T-helper 1 cell treated with Interleukin-12 subunit alpha and Interleukin-12 subunit beta and Interleukin-4 antibody, amounts not matched to agents 30 μg/mL and 1 μg/mL, for 36 hours (primary cell): ENCODE measurements around the gene ADGRF4.

Experiments used
- H3K27ac Mint-ChIP-seq: one replicate; pipeline ENCODE4 v1.8.0; 2021; ENCODE audit warnings: mild to moderate bottlenecking, mixed read lengths
- H3K27me3 Mint-ChIP-seq: one replicate; pipeline ENCODE4 v1.8.0; 2021; ENCODE audit warnings: low read depth, mixed read lengths
- H3K36me3 Mint-ChIP-seq: one replicate; pipeline ENCODE4 v1.8.0; 2021; ENCODE audit warnings: low read depth, mixed read lengths
- H3K4me1 Mint-ChIP-seq: one replicate; pipeline ENCODE4 v1.8.0; 2021; ENCODE audit warnings: low read depth, mixed read lengths
- H3K4me3 Mint-ChIP-seq: one replicate; pipeline ENCODE4 v1.8.0; 2021; ENCODE audit warnings: mild to moderate bottlenecking, moderate library complexity, mixed read lengths
- H3K9me3 Mint-ChIP-seq: one replicate; pipeline ENCODE4 v1.8.0; 2021; ENCODE audit warnings: mixed read lengths

ADGRF4 gene

GRCh38 chr6:47709160-47709559, 10.8 kb downstream of the ADGRF4 start:
- Mint-ChIP-seq H3K9me3 (peaks cover 5% of the 10 kb centered on the region), H3K36me3 (no peaks in the 10 kb centered on the region), H3K4me3 (no peak overlapping the region), H3K27ac (no peak overlapping the region), H3K4me1 (no peaks in the 10 kb centered on the region), H3K27me3 (peaks cover 25% of the 10 kb centered on the region)

GRCh38 chr6:47710295-47710694, 11.9 kb downstream of the ADGRF4 start:
- H3K9me3 Mint-ChIP-seq, result peaks cover 5% of the 10 kb centered on the region
- H3K27me3 Mint-ChIP-seq, result peaks cover 25% of the 10 kb centered on the region
- H3K36me3 Mint-ChIP-seq, result no peaks in the 10 kb centered on the region
- H3K4me1 Mint-ChIP-seq, result no peaks in the 10 kb centered on the region
- no peak overlapping the region for H3K4me3 Mint-ChIP-seq
- H3K27ac Mint-ChIP-seq, result no peak overlapping the region

- H3K9me3 Mint-ChIP-seq, result peaks cover 5% of the 10 kb centered on the region
- no peaks in the 10 kb centered on the region for H3K4me1 Mint-ChIP-seq
- H3K27me3 Mint-ChIP-seq, result peaks cover 24% of the 10 kb centered on the region
- no peak overlapping the region for H3K4me3 Mint-ChIP-seq
- no peaks in the 10 kb centered on the region for H3K36me3 Mint-ChIP-seq
- no peak overlapping the region for H3K27ac Mint-ChIP-seq
Measured at GRCh38 chr6:47713200-47713599, 14.8 kb downstream of the ADGRF4 start.

DNA sequence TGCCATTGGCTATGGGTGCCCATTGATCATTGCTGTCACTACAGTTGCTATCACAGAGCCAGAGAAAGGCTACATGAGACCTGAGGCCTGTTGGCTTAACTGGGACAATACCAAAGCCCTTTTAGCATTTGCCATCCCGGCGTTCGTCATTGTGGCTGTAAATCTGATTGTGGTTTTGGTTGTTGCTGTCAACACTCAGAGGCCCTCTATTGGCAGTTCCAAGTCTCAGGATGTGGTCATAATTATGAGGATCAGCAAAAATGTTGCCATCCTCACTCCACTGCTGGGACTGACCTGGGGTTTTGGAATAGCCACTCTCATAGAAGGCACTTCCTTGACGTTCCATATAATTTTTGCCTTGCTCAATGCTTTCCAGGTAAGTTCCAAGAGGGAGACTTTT, 16.4 kb downstream of the ADGRF4 start:
- H3K9me3 Mint-ChIP-seq, result peaks cover 5% of the 10 kb centered on the region
- H3K27me3 Mint-ChIP-seq, result peaks cover 19% of the 10 kb centered on the region
- H3K4me3 Mint-ChIP-seq, result no peak overlapping the region
- H3K27ac Mint-ChIP-seq, result no peak overlapping the region
- H3K36me3 Mint-ChIP-seq, result no peaks in the 10 kb centered on the region
- H3K4me1 Mint-ChIP-seq, result no peaks in the 10 kb centered on the region

GRCh38 chr6:47715782-47716181, 17.4 kb downstream of the ADGRF4 start:
- Mint-ChIP-seq H3K9me3 (peaks cover 5% of the 10 kb centered on the region), H3K27ac (no peak overlapping the region), H3K4me3 (no peak overlapping the region), H3K27me3 (peaks cover 13% of the 10 kb centered on the region), H3K4me1 (no peaks in the 10 kb centered on the region), H3K36me3 (no peaks in the 10 kb centered on the region)

- peaks cover 5% of the 10 kb centered on the region for H3K9me3 Mint-ChIP-seq
- no peaks in the 10 kb centered on the region for H3K4me1 Mint-ChIP-seq
- H3K27ac Mint-ChIP-seq, result no peak overlapping the region
- H3K27me3 Mint-ChIP-seq, result peaks cover 9% of the 10 kb centered on the region
- H3K4me3 Mint-ChIP-seq, result no peak overlapping the region
- H3K36me3 Mint-ChIP-seq, result no peaks in the 10 kb centered on the region
Measured at GRCh38 chr6:47716207-47716606, 17.8 kb downstream of the ADGRF4 start.

GRCh38 chr6:47718571-47718970, 20.2 kb downstream of the ADGRF4 start:
- H3K9me3 Mint-ChIP-seq, result no peaks in the 10 kb centered on the region
- no peak overlapping the region for H3K27ac Mint-ChIP-seq
- no peak overlapping the region for H3K4me3 Mint-ChIP-seq
- H3K4me1 Mint-ChIP-seq, result no peaks in the 10 kb centered on the region
- H3K27me3 Mint-ChIP-seq, result peaks cover 4% of the 10 kb centered on the region
- H3K36me3 Mint-ChIP-seq, result no peaks in the 10 kb centered on the region

DNA sequence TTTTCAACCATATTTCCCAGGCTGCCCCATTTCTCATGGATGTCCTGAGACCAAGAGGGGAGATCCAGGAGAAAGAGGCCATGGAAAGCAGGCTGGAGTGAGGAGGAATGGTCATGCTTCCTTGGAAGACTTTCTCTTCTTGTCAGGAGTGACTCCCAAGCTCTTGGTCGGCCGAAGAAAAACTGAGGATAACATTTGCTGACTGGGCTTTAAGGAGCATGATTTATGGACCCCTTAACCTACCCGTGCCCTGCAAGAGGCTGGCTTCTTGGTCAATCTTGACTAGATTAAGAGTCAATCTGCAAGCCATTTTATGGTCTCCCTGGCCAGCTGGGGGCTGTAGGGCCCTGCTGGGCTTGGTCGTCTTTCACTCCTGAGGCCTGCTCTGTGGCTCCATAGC, 22.8 kb downstream of the ADGRF4 start:
- no peaks in the 10 kb centered on the region for H3K36me3 Mint-ChIP-seq
- H3K4me3 Mint-ChIP-seq, result no peak overlapping the region
- H3K9me3 Mint-ChIP-seq, result no peaks in the 10 kb centered on the region
- no peak overlapping the region for H3K27ac Mint-ChIP-seq
- H3K4me1 Mint-ChIP-seq, result no peaks in the 10 kb centered on the region
- H3K27me3 Mint-ChIP-seq, result peaks cover 4% of the 10 kb centered on the region

- peaks cover 2% of the 10 kb centered on the region for H3K27me3 Mint-ChIP-seq
- H3K27ac Mint-ChIP-seq, result no peak overlapping the region
- no peak overlapping the region for H3K4me3 Mint-ChIP-seq
- no peaks in the 10 kb centered on the region for H3K36me3 Mint-ChIP-seq
- H3K4me1 Mint-ChIP-seq, result no peaks in the 10 kb centered on the region
- H3K9me3 Mint-ChIP-seq, result peaks cover 3% of the 10 kb centered on the region
Measured at GRCh38 chr6:47722194-47722593, 23.8 kb downstream of the ADGRF4 start.

- H3K27ac Mint-ChIP-seq, result no peak overlapping the region
- no peaks in the 10 kb centered on the region for H3K36me3 Mint-ChIP-seq
- no peak overlapping the region for H3K4me3 Mint-ChIP-seq
- H3K9me3 Mint-ChIP-seq, result peaks cover 3% of the 10 kb centered on the region
- no peaks in the 10 kb centered on the region for H3K27me3 Mint-ChIP-seq
- no peaks in the 10 kb centered on the region for H3K4me1 Mint-ChIP-seq
Measured at GRCh38 chr6:47724300-47724699, 25.9 kb downstream of the ADGRF4 start.

GRCh38 chr6:47727391-47727790, 29.0 kb downstream of the ADGRF4 start:
- Mint-ChIP-seq H3K9me3 (peaks cover 3% of the 10 kb centered on the region), H3K27me3 (no peaks in the 10 kb centered on the region), H3K4me3 (no peak overlapping the region)

DNA sequence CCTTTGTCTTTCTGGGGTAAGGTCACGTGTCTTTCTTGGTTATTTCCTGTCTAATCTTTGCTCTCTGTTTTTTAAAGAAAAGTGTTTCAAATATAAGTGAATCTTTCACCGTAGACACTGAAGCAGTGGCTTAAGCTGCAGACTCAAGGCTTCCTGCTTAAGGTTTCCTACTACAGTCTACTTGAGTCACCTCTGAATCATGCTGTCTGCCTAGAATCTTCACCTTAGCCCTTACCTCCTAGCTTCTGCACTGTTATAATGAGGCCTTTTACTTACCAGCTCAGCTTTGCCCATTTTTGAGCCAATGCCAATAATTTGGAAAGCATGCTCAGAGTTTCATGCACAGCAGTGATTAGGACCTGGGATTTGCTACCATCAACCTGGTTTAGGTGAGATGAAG, 30.6 kb downstream of the ADGRF4 start:
- Mint-ChIP-seq H3K27me3 (no peaks in the 10 kb centered on the region), H3K9me3 (peaks cover 3% of the 10 kb centered on the region), H3K27ac (no peak overlapping the region), H3K4me3 (no peak overlapping the region), H3K36me3 (no peaks in the 10 kb centered on the region), H3K4me1 (no peaks in the 10 kb centered on the region)

More at GRCh38 chr6:47727391-47727790, 29.0 kb downstream of the ADGRF4 start:
- no peak overlapping the region for H3K27ac Mint-ChIP-seq
- no peaks in the 10 kb centered on the region for H3K4me1 Mint-ChIP-seq
- no peaks in the 10 kb centered on the region for H3K36me3 Mint-ChIP-seq

DNA sequence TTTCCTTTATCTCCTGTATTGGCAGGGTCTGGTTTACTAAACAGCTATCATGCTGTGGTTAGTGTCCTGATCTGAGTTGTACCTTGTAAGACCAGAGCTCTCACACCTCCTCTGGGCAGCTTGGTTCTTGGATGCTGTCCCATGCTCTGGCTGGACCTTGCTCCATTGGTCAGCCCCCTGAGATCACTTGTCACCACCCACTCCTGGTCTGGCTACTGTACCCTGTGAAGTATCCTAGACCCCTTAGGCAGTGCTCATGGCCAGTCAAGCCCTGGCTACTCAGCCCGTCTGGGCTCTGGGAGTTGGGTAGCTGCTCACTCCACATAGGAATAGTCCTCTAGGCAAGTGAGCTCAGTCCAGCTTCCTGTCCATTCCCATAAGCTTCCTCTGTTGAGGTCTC, 31.1 kb downstream of the ADGRF4 start:
- H3K9me3 Mint-ChIP-seq, result peaks cover 3% of the 10 kb centered on the region
- H3K36me3 Mint-ChIP-seq, result no peaks in the 10 kb centered on the region
- no peak overlapping the region for H3K27ac Mint-ChIP-seq
- H3K4me3 Mint-ChIP-seq, result no peak overlapping the region
- H3K4me1 Mint-ChIP-seq, result no peaks in the 10 kb centered on the region
- H3K27me3 Mint-ChIP-seq, result no peaks in the 10 kb centered on the region

DNA sequence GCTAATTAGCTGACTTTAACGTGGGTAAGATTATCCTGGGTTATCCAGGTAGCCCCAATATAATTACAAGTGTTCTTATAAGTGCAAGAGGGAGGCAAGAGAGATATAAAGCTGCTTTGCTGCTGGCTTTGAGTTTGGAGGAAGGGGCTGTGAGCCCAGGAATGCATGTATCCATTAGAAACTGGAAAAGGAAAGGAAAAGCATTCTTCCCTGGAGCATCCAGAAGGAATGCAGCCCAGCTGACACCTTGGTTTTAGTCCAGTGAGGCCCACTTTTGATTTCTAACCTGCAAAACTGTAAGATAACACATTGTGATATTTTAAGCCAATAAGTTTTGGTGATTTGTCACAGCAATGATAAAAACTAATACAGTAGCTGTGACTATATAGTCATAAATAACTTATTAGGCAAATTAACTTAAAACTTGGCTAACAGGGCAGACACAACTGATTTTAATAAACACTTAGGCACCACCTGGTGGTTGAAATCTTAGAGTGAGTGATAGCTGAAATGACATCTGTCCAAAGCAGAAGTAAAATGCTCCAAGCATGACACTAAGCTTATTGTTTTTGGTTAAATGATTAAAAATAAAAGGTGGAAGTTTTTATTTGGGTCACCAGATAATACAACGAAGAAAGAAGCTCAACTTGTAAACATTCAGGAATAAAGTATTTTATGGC, 35.6 kb downstream of the ADGRF4 start:
- H3K9me3 Mint-ChIP-seq, result no peaks in the 10 kb centered on the region
- no peak overlapping the region for H3K27ac Mint-ChIP-seq

DNA sequence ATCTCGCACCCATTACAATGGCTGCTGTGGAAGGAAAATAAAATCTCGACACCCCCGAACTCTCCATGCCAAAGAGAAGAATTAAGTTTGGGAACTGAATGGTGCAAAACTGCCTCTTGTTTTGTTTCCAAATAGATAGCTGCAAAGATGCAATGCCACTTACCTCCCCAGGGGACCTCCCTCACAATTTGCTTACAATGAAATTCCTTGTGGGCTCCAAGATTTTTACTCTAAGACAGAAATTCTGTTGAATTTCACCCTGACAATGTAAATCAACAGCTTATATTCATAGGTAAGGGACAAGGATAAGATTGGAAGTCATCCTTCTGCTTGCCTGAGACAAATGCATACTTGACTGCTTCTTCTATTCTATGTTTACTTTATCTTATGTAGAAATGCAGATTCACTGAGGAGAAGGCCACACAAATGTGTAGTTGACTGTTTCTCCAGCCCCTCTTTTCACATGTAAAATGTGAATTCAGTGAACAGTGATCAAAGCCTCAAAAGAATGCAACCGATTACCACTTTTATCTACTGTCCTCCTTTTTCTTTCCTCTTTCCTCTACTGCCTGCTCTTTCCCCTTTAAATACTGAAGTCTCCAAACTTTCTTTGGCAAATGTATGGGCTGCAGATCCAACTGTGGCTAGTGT, 36.6 kb downstream of the ADGRF4 start:
- Mint-ChIP-seq H3K36me3 (no peaks in the 10 kb centered on the region), H3K9me3 (no peaks in the 10 kb centered on the region), H3K27me3 (peaks cover 3% of the 10 kb centered on the region), H3K4me3 (no peak overlapping the region), H3K4me1 (no peaks in the 10 kb centered on the region), H3K27ac (no peak overlapping the region)

More for the DNA sequence above, 35.6 kb downstream of the ADGRF4 start:
- Mint-ChIP-seq H3K27me3 (peaks cover 3% of the 10 kb centered on the region), H3K36me3 (no peaks in the 10 kb centered on the region), H3K4me1 (no peaks in the 10 kb centered on the region), H3K4me3 (no peak overlapping the region)
